ENCODE results near the gene NGFR. TPM values are rescaled to one million over a fixed set of nuclear protein-coding genes. Genes with fewer than 3 reads are reported as not detected.

The NGFR gene
- total RNA-seq, 1 experiment from 2014 or later, result 11.3 TPM

GRCh38 chr17:49497148-49498028 is 2.3 kb downstream of the NGFR start (continued):
- TF ChIP-seq ZNF281 (CRISPR knock-in tag; IDR thresholded peaks at IDR 0.05), result 0 out of 2 replicates have a peak, but pooled peaks have one; percentile 4
- TF ChIP-seq NFATC4 (CRISPR knock-in tag; IDR thresholded peaks at IDR 0.05), result no peak
- TF ChIP-seq, protein P1, sequence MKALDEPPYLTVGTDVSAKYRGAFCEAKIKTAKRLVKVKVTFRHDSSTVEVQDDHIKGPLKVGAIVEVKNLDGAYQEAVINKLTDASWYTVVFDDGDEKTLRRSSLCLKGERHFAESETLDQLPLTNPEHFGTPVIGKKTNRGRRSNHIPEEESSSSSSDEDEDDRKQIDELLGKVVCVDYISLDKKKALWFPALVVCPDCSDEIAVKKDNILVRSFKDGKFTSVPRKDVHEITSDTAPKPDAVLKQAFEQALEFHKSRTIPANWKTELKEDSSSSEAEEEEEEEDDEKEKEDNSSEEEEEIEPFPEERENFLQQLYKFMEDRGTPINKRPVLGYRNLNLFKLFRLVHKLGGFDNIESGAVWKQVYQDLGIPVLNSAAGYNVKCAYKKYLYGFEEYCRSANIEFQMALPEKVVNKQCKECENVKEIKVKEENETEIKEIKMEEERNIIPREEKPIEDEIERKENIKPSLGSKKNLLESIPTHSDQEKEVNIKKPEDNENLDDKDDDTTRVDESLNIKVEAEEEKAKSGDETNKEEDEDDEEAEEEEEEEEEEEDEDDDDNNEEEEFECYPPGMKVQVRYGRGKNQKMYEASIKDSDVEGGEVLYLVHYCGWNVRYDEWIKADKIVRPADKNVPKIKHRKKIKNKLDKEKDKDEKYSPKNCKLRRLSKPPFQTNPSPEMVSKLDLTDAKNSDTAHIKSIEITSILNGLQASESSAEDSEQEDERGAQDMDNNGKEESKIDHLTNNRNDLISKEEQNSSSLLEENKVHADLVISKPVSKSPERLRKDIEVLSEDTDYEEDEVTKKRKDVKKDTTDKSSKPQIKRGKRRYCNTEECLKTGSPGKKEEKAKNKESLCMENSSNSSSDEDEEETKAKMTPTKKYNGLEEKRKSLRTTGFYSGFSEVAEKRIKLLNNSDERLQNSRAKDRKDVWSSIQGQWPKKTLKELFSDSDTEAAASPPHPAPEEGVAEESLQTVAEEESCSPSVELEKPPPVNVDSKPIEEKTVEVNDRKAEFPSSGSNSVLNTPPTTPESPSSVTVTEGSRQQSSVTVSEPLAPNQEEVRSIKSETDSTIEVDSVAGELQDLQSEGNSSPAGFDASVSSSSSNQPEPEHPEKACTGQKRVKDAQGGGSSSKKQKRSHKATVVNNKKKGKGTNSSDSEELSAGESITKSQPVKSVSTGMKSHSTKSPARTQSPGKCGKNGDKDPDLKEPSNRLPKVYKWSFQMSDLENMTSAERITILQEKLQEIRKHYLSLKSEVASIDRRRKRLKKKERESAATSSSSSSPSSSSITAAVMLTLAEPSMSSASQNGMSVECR (CRISPR knock-in tag; IDR thresholded peaks at IDR 0.05; ENCODE audit: borderline replicate concordance), result peak; percentile 63; the same call in 1 of the 2 replicates
- TF ChIP-seq ZNF219 (CRISPR knock-in tag; IDR thresholded peaks at IDR 0.05; ENCODE audit: borderline replicate concordance), result no peak
- no peak for TF ChIP-seq AR (CRISPR knock-in tag; IDR thresholded peaks at IDR 0.05)
- TF ChIP-seq TEAD4 (CRISPR knock-in tag; IDR thresholded peaks at IDR 0.05), result no peak
- TF ChIP-seq ZNF317 (CRISPR knock-in tag; IDR thresholded peaks at IDR 0.05; ENCODE audit: borderline replicate concordance, low read depth), result no peak
- no peak for TF ChIP-seq AFF4 (CRISPR knock-in tag; IDR thresholded peaks at IDR 0.05; ENCODE audit: borderline replicate concordance)
- 0 out of 2 replicates have a peak, but pooled peaks have one; percentile 21 for TF ChIP-seq ETV6 (CRISPR knock-in tag; IDR thresholded peaks at IDR 0.05)
- TF ChIP-seq, protein P2, sequence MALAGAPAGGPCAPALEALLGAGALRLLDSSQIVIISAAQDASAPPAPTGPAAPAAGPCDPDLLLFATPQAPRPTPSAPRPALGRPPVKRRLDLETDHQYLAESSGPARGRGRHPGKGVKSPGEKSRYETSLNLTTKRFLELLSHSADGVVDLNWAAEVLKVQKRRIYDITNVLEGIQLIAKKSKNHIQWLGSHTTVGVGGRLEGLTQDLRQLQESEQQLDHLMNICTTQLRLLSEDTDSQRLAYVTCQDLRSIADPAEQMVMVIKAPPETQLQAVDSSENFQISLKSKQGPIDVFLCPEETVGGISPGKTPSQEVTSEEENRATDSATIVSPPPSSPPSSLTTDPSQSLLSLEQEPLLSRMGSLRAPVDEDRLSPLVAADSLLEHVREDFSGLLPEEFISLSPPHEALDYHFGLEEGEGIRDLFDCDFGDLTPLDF (CRISPR knock-in tag; IDR thresholded peaks at IDR 0.05), result no peak
- no peak for TF ChIP-seq ELF4 (CRISPR knock-in tag; IDR thresholded peaks at IDR 0.05; ENCODE audit: low read depth)
- no peak for TF ChIP-seq FOXK1 (CRISPR knock-in tag; IDR thresholded peaks at IDR 0.05)
- TF ChIP-seq NR3C1 (CRISPR knock-in tag; conservative IDR thresholded peaks at IDR 0.05; ENCODE audit: low read depth), result no peak
- TF ChIP-seq, protein P3, sequence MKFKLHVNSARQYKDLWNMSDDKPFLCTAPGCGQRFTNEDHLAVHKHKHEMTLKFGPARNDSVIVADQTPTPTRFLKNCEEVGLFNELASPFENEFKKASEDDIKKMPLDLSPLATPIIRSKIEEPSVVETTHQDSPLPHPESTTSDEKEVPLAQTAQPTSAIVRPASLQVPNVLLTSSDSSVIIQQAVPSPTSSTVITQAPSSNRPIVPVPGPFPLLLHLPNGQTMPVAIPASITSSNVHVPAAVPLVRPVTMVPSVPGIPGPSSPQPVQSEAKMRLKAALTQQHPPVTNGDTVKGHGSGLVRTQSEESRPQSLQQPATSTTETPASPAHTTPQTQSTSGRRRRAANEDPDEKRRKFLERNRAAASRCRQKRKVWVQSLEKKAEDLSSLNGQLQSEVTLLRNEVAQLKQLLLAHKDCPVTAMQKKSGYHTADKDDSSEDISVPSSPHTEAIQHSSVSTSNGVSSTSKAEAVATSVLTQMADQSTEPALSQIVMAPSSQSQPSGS (CRISPR knock-in tag; IDR thresholded peaks at IDR 0.05; ENCODE audit: borderline replicate concordance, low read depth), result no peak
- no peak for TF ChIP-seq ZNF416 (CRISPR knock-in tag; IDR thresholded peaks at IDR 0.05)
- TF ChIP-seq SP1 (CRISPR knock-in tag; conservative IDR thresholded peaks at IDR 0.05), result no peak
- no peak for TF ChIP-seq KAT7 (CRISPR knock-in tag; IDR thresholded peaks at IDR 0.05; ENCODE audit: borderline replicate concordance)
- no peak for TF ChIP-seq CBFB (CRISPR knock-in tag; IDR thresholded peaks at IDR 0.05; ENCODE audit: low read depth)

Measured in WTC11 (cell line).